Measurements from ENCODE around the gene SLC49A3.

SLC49A3 gene

GRCh38 chr4:661881-662761 lies 26.8 kb downstream of the SLC49A3 start:
- DNase-seq (ENCODE audit: low read depth) = no peak
- no peak for TF ChIP-seq CTCF (IDR thresholded peaks at IDR 0.05; ENCODE audit: insufficient read depth, low read depth, low read length, missing control alignments)
- no peak overlapping the region for H3K4me3 ChIP-seq (ENCODE audit: low read length)

DNA sequence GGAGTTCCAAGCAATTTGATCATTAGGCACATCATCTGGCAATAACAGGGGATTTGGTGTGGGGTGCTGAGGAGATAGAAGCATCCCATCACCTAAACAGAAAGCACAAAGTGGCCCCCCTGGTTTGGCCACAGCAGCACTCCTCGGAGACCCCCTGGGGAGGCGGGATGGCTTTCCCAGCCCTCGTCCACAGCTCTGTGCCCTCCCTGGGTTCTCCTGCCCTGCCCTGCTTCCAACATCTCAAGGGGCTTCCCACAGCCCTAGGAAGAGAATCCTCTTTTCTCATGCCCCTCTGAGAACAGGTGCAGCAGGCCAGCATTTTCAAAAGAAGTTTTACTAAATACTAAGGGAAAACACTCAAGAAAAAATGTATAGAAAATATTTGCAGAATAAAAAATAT lies 27.7 kb downstream of the SLC49A3 start:
- TF ChIP-seq CTCF (IDR thresholded peaks at IDR 0.05; ENCODE audit: insufficient read depth, low read depth, low read length, missing control alignments) = no peak
- no peak overlapping the region for H3K4me3 ChIP-seq (ENCODE audit: low read length)
- DNase-seq (ENCODE audit: low read depth) = no peak

GRCh38 chr4:660401-660800 lies 28.6 kb downstream of the SLC49A3 start:
- no peak for TF ChIP-seq CTCF (IDR thresholded peaks at IDR 0.05; ENCODE audit: insufficient read depth, low read depth, low read length, missing control alignments)
- no peak for DNase-seq (ENCODE audit: low read depth)

GRCh38 chr4:659851-660250 lies 29.1 kb downstream of the SLC49A3 start:
- no peak for TF ChIP-seq CTCF (IDR thresholded peaks at IDR 0.05; ENCODE audit: insufficient read depth, low read depth, low read length, missing control alignments)
- no peak overlapping the region for H3K4me3 ChIP-seq (ENCODE audit: low read length)
- DNase-seq (ENCODE audit: low read depth) = no peak

More at GRCh38 chr4:660401-660800, 28.6 kb downstream of the SLC49A3 start:
- no peak overlapping the region for H3K4me3 ChIP-seq (ENCODE audit: low read length)

- no peak for TF ChIP-seq CTCF (IDR thresholded peaks at IDR 0.05; ENCODE audit: insufficient read depth, low read depth, low read length, missing control alignments)
- no peak for DNase-seq (ENCODE audit: low read depth)
- no peak overlapping the region for H3K4me3 ChIP-seq (ENCODE audit: low read length)
These were observed 30.0 kb downstream of the SLC49A3 start for GRCh38 chr4:658681-659667.

GRCh38 chr4:657834-658667 lies 30.9 kb downstream of the SLC49A3 start:
- TF ChIP-seq CTCF (IDR thresholded peaks at IDR 0.05; ENCODE audit: insufficient read depth, low read depth, low read length, missing control alignments) = no peak
- no peak overlapping the region for H3K4me3 ChIP-seq (ENCODE audit: low read length)
- DNase-seq (ENCODE audit: low read depth) = no peak

Data from epithelial cell of esophagus (primary cell).